SK-N-SH treated with all-trans-retinoic acid at 6 μM for 48 hours (cell line): ENCODE data around the gene AMH.
A peak's percentile ranks its signal among the peaks of the same experiment; 100 is the strongest.

ENCODE experiments used
- ATAC-seq: fragments of 200-7000 bp; cut with Tn5 transposase; 3 replicates; pipeline ENCODE4 v1.9.1; 2020; ENCODE audit warnings: mild to moderate bottlenecking, moderate library complexity
- ARNTL ChIP-seq: fragments of 450-650 bp; formaldehyde crosslinking; IDR thresholded peaks from 2 replicates; pipeline ENCODE4 v1.5.0; 2020; ENCODE audit warnings: low read depth, mild to moderate bottlenecking, moderate library complexity, borderline replicate concordance
- BACH2 ChIP-seq: fragments of 250-450 bp; sonication (Bioruptor Pico); IDR thresholded peaks from 2 replicates; pipeline ENCODE4 v1.9.0; 2021; ENCODE audit warnings: mild to moderate bottlenecking, borderline replicate concordance
- CSDC2 ChIP-seq: fragments of 250-450 bp; sonication (Bioruptor Pico); IDR thresholded peaks from 2 replicates; pipeline ENCODE4 v1.5.0; 2020; ENCODE audit warnings: mild to moderate bottlenecking, moderate library complexity
- CSRNP3 ChIP-seq: fragments of 250-450 bp; sonication (Bioruptor Pico); IDR thresholded peaks from 2 replicates; pipeline ENCODE4 v1.5.1; 2021; ENCODE audit warnings: mild to moderate bottlenecking, moderate library complexity
- ESRRG ChIP-seq: fragments of 250-450 bp; sonication (Bioruptor Pico); IDR thresholded peaks from 2 replicates; pipeline ENCODE4 v1.6.1; 2021; ENCODE audit warnings: mild to moderate bottlenecking
- GLIS3 ChIP-seq: fragments of 250-450 bp; sonication (Bioruptor Pico); IDR thresholded peaks from 2 replicates; pipeline ENCODE4 v1.5.0; 2020; ENCODE audit warnings: mild to moderate bottlenecking, moderate library complexity
- ISL1 ChIP-seq: fragments of 250-450 bp; sonication (Bioruptor Pico); IDR thresholded peaks from 2 replicates; pipeline ENCODE4 v2.1.2; 2022; ENCODE audit warnings: mild to moderate bottlenecking, moderate library complexity
- OSR1 ChIP-seq: fragments of 250-450 bp; sonication (Bioruptor Pico); IDR thresholded peaks from 2 replicates; pipeline ENCODE4 v1.8.0; 2022; ENCODE audit warnings: moderate library complexity, mild to moderate bottlenecking, inconsistent platforms
- RARB ChIP-seq: fragments of 250-450 bp; sonication (Bioruptor Pico); IDR thresholded peaks from 2 replicates; pipeline ENCODE4 v1.8.0; 2021; ENCODE audit warnings: mild to moderate bottlenecking, moderate library complexity
- SNAI2 ChIP-seq: fragments of 250-450 bp; sonication (Bioruptor Pico); IDR thresholded peaks from 2 replicates; pipeline ENCODE4 v1.5.0; 2020; ENCODE audit warnings: mild to moderate bottlenecking, moderate library complexity
- TCF4 ChIP-seq: fragments of 250-450 bp; sonication (Bioruptor Pico); IDR thresholded peaks from 2 replicates; pipeline ENCODE4 v1.8.0; 2021; ENCODE audit warnings: mild to moderate bottlenecking, moderate library complexity, borderline replicate concordance
- TOX ChIP-seq: fragments of 250-450 bp; sonication (Bioruptor Pico); IDR thresholded peaks from 2 replicates; pipeline ENCODE4 v1.8.0; 2021; ENCODE audit warnings: mild to moderate bottlenecking, moderate library complexity, borderline replicate concordance
- TSHZ2 ChIP-seq: fragments of 250-450 bp; sonication (Bioruptor Pico); IDR thresholded peaks from 2 replicates; pipeline ENCODE4 v1.5.0; 2020; ENCODE audit warnings: mild to moderate bottlenecking, moderate library complexity
- ZFP3 ChIP-seq: fragments of 250-450 bp; sonication (Bioruptor Pico); IDR thresholded peaks from 2 replicates; pipeline ENCODE4 v1.5.0; 2020; ENCODE audit warnings: mild to moderate bottlenecking, moderate library complexity
- ZFP30 ChIP-seq: fragments of 450-650 bp; formaldehyde crosslinking; IDR thresholded peaks from 2 replicates; pipeline ENCODE4 v1.5.0; 2022; ENCODE audit warnings: mild to moderate bottlenecking, moderate library complexity
- ZNF565 ChIP-seq: fragments of 450-650 bp; formaldehyde crosslinking; conservative IDR thresholded peaks from 2 replicates; pipeline ENCODE4 v1.5.0; 2020; ENCODE audit warnings: low read depth, mild to moderate bottlenecking, moderate library complexity
- ZNF70 ChIP-seq: fragments of 450-650 bp; formaldehyde crosslinking; IDR thresholded peaks from 2 replicates; pipeline ENCODE4 v1.5.0; 2020; ENCODE audit warnings: mild to moderate bottlenecking, moderate library complexity
- ZNF8 ChIP-seq: fragments of 450-650 bp; formaldehyde crosslinking; IDR thresholded peaks from 2 replicates; pipeline ENCODE4 v1.5.0; 2020; ENCODE audit warnings: mild to moderate bottlenecking, moderate library complexity
- TF ChIP-seq, protein P1 (sequence below): fragments of 250-450 bp; sonication (Bioruptor Pico); IDR thresholded peaks from 2 replicates; pipeline ENCODE4 v1.8.0; 2021; ENCODE audit warnings: low read depth, mild to moderate bottlenecking, moderate library complexity, borderline replicate concordance
- TF ChIP-seq, protein P2 (sequence below): fragments of 250-450 bp; sonication (Bioruptor Pico); IDR thresholded peaks from 2 replicates; pipeline ENCODE4 v1.5.1; 2020; ENCODE audit warnings: low read depth, mild to moderate bottlenecking, moderate library complexity
- TF ChIP-seq, protein P3 (sequence below): fragments of 250-450 bp; sonication (Bioruptor Pico); IDR thresholded peaks from 2 replicates; pipeline ENCODE4 v1.8.0; 2020; ENCODE audit warnings: mild to moderate bottlenecking, moderate library complexity, borderline replicate concordance

Gene AMH

DNA sequence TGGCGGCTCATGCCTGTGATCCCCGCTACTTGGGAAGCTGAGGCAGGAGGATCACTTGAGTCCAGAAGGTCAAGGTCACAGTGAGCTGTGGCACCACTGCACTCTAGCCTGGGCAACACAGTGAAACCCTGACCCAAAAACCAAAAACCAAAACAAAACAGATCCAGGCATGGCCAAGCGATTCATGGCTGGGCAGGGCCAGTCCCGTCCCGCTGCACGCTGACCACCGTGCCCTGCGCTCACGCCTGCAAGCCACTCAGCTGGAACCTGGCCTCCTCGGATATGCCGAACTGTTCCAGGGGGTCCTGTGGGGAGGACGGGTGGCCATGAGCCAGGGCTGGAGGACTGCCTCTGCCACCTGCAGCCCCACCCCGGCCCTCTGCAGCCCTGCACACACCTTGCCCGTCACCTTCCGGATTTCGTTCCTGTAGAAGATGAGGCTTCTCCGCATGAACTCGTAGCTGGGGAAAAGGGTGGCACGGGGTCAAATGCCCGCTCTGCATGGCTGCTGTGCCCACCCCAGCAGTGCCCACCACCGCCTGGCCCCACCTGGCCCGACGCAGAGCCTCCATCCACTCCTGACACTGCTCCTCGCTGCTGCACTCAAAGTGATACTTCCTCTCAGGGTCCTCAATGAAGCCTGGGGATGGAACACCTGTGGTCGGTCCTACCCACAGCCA lies 15.4 kb upstream of the AMH start (continued):
- no peak for TF ChIP-seq ESRRG (CRISPR knock-in tag)
- no peak for TF ChIP-seq ZNF565
- TF ChIP-seq TCF4: no peak
- TF ChIP-seq, all 23 proteins: peak for 0

- TF ChIP-seq ARNTL (no peak), ZNF565 (no peak), ZFP30 (CRISPR knock-in tag) (no peak), ZNF8 (CRISPR knock-in tag) (no peak), TCF4 (no peak), GLIS3 (CRISPR knock-in tag) (no peak), BACH2 (CRISPR knock-in tag) (no peak), OSR1 (no peak), ZFP3 (CRISPR knock-in tag) (no peak), RARB (CRISPR knock-in tag) (no peak), ZNF70 (CRISPR knock-in tag) (no peak), ISL1 (CRISPR knock-in tag) (no peak), SNAI2 (CRISPR knock-in tag) (no peak)
- TF ChIP-seq, protein P1, sequence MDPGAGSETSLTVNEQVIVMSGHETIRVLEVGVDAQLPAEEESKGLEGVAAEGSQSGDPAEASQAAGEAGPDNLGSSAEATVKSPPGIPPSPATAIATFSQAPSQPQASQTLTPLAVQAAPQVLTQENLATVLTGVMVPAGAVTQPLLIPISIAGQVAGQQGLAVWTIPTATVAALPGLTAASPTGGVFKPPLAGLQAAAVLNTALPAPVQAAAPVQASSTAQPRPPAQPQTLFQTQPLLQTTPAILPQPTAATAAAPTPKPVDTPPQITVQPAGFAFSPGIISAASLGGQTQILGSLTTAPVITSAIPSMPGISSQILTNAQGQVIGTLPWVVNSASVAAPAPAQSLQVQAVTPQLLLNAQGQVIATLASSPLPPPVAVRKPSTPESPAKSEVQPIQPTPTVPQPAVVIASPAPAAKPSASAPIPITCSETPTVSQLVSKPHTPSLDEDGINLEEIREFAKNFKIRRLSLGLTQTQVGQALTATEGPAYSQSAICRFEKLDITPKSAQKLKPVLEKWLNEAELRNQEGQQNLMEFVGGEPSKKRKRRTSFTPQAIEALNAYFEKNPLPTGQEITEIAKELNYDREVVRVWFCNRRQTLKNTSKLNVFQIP (CRISPR knock-in tag): no peak
- TF ChIP-seq, protein P2, sequence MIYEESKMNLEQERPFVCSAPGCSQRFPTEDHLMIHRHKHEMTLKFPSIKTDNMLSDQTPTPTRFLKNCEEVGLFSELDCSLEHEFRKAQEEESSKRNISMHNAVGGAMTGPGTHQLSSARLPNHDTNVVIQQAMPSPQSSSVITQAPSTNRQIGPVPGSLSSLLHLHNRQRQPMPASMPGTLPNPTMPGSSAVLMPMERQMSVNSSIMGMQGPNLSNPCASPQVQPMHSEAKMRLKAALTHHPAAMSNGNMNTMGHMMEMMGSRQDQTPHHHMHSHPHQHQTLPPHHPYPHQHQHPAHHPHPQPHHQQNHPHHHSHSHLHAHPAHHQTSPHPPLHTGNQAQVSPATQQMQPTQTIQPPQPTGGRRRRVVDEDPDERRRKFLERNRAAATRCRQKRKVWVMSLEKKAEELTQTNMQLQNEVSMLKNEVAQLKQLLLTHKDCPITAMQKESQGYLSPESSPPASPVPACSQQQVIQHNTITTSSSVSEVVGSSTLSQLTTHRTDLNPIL (CRISPR knock-in tag): no peak
- TF ChIP-seq, protein P3, sequence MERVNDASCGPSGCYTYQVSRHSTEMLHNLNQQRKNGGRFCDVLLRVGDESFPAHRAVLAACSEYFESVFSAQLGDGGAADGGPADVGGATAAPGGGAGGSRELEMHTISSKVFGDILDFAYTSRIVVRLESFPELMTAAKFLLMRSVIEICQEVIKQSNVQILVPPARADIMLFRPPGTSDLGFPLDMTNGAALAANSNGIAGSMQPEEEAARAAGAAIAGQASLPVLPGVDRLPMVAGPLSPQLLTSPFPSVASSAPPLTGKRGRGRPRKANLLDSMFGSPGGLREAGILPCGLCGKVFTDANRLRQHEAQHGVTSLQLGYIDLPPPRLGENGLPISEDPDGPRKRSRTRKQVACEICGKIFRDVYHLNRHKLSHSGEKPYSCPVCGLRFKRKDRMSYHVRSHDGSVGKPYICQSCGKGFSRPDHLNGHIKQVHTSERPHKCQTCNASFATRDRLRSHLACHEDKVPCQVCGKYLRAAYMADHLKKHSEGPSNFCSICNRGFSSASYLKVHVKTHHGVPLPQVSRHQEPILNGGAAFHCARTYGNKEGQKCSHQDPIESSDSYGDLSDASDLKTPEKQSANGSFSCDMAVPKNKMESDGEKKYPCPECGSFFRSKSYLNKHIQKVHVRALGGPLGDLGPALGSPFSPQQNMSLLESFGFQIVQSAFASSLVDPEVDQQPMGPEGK (CRISPR knock-in tag): no peak
- no peak for ATAC-seq
These were observed 14.1 kb upstream of the AMH start for GRCh38 chr19:2234996-2235380.

GRCh38 chr19:2235381-2236063 lies 13.6 kb upstream of the AMH start:
- ATAC-seq: peak; percentile 2
- TF ChIP-seq RARB (CRISPR knock-in tag): no peak
- TF ChIP-seq CSDC2 (CRISPR knock-in tag): no peak
- TF ChIP-seq TSHZ2: no peak
- no peak for TF ChIP-seq CSRNP3 (CRISPR knock-in tag)
- TF ChIP-seq GLIS3 (CRISPR knock-in tag): no peak
- TF ChIP-seq TOX (CRISPR knock-in tag): no peak
- TF ChIP-seq, protein P3 (CRISPR knock-in tag): no peak
- no peak for TF ChIP-seq TCF4
